Endometrium (tissue), 2 donors: Measurements from ENCODE around the gene PDSS2.
"Not testable (repeated sequence)": the region's sequence is repeated elsewhere in the genome, so short reads cannot be mapped to it uniquely, and the experiment has no call there.

ENCODE experiments used
- FAIRE-seq: peaks from 2 replicates; lab custom pipeline; 2012; peaks lifted over from hg19 to GRCh38; lab: Jason Lieb, UNC
- donor health status: control.
- donor health status: control.

The PDSS2 gene

DNA sequence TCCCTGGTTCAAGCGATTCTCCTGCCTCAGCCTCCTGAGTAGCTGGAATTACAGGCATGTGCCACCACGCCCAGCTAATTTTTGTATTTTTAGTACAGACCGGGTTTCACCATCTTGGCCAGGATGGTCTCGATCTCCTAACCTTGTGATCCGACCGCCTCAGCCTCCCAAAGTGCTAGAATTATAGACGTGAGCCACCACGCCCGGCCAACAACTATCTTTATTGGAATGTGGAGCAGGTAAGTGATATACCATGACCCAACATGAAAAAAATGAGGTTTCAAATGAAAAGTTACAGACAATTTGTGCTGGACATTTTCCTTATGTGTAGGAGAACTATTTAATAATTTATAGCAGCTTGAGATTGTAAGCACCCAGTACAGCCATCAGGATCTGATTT is 340.8 kb downstream of the PDSS2 start:
- FAIRE-seq, result not testable (repeated sequence)

GRCh38 chr6:107116931-107117330 is 342.4 kb downstream of the PDSS2 start:
- FAIRE-seq, result no peak

DNA sequence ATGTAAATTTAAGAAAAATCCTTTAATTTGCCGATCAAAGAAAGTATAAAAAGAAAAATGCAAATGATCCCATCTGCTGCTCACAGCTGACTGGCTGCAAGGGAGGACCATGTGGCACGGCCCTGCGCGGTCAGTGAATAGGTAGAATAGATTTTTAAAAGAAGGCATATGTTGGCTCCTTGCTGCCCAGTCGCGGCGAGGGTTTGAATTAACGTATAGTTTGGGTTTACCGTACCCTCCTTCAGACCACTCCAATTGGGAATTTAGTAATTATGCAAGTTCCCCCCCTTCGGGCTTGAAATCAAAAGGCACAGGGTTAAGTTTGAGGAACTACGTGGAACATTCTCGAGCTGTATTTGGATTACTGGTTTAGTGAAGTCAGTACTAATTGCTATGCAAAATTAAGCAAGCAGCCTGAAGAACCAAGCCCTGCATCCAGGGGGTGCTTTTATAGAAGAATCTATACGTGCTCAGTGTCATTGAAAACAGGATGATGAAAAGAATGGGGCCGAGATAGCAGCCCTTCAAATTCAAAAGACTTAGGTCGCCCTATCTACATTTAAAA is 343.0 kb downstream of the PDSS2 start:
- no peak for FAIRE-seq

GRCh38 chr6:107115695-107116327 is 343.6 kb downstream of the PDSS2 start:
- no peak for FAIRE-seq

DNA sequence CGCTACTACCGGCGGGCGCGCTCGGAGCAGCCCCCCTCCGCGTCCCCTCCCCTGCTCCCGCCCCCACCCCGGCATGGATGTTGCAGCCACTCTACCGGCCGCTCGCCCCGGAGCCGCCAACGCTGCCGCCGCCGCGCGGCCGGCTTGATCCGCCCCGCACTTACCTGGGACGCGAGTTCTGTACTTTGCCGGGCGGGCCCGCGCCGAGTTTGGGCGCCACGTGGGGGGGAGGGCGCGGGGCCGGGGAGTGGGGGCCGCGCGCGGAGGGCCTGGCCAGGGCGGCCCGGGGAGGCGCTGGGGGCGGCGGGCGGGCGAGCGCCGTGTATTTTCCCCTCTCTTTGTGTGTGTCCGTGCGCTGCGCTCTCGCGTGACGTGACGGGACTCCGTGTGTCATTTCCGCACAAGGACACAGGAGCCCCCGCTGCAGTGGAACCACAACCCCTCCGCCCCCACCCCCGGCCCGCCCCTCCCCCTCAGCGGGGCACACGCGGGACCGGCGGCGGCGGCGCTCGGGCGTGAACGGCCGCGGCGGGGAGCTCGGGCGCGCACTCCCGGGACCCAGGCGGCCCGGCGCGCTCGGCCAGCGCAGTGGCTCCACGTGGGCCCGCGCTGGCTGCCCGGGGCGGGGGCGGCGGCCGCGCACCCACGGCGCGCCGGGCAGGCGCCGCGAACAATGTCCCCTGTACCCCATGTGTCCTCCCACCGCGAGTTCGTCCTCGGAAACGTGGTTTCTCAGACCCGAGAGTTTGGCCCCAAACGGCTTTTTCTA is 344.3 kb downstream of the PDSS2 start, which contains the start of gene BEND3:
Gene BEND3 (minus strand): TSS at position 590 of the 769 bp plus-strand sequence. CDS start 16,230 bp downstream, outside the sequence.
- FAIRE-seq, result no peak

- FAIRE-seq, result no peak
Observed at GRCh38 chr6:107114213-107114925, 345.0 kb downstream of the PDSS2 start.

- FAIRE-seq, result no peak
Observed at GRCh38 chr6:107110200-107110599, 349.2 kb downstream of the PDSS2 start.

GRCh38 chr6:107108201-107108890 is 351.0 kb downstream of the PDSS2 start:
- FAIRE-seq, result no peak

- FAIRE-seq, result no peak
Observed at GRCh38 chr6:107107791-107108190, 351.6 kb downstream of the PDSS2 start.

- no peak for FAIRE-seq
Observed at GRCh38 chr6:107106165-107106564, 353.2 kb downstream of the PDSS2 start.

- FAIRE-seq, result no peak
Observed at GRCh38 chr6:107105511-107106116, 353.8 kb downstream of the PDSS2 start.

DNA sequence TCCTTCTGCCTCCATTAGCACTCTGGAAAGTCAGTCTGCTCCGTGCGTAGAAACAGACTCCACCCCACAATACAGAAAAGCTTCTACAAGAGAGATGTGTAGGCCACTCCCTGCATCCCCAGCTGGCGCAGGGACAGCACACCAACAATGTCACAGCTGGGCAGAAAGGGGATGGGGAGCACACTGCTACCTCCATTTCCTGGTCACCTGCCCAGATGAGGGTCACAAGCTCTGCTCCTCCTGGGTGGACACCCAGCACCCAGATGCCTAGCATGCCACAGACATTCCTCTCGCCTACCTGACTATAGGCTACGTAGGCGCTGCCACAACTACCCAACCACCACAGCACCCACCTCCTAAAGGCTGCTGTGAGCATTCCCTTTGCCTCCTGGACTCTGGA is 356.3 kb downstream of the PDSS2 start:
- FAIRE-seq, result no peak
